Keratinocyte (primary cell): ENCODE measurements around the gene ATF7. TPM values are rescaled to one million over a fixed set of nuclear protein-coding genes. Genes with fewer than 3 reads are reported as not detected.

ENCODE experiments used
- DNase-seq: peaks from one replicate; pipeline ENCODE4 v3.0.0-alpha.2; 2011; ENCODE audit warnings: low read depth, missing footprints, low spot score
- FAIRE-seq: peaks from 2 replicates; lab custom pipeline; 2011; peaks lifted over from hg19 to GRCh38; lab: Jason Lieb, UNC
- H2AFZ ChIP-seq: 2 replicates; pipeline ENCODE4 v1.6.0; 2012; ENCODE audit warnings: low read length, control low read depth, inconsistent platforms; ENCODE audit not compliant: control insufficient read depth
- H3K27ac ChIP-seq: 2 replicates; pipeline ENCODE4 v1.5.1; 2011; ENCODE audit warnings: low read length; ENCODE audit not compliant: control insufficient read depth, insufficient read depth
- H3K27me3 ChIP-seq: 3 replicates; pipeline ENCODE4 v1.6.0; 2011; ENCODE audit warnings: low read length; ENCODE audit not compliant: control insufficient read depth, insufficient read depth; ENCODE audit errors: extremely low read depth
- H3K36me3 ChIP-seq, 2 experiments: 2 replicates in 1 of 2; 3 replicates in 1 of 2; pipeline ENCODE4 v1.5.1; 2011; ENCODE audit warnings: low read length in 2 of 2, mild to moderate bottlenecking in 1 of 2; ENCODE audit not compliant: control insufficient read depth in 2 of 2, insufficient read depth in 2 of 2; ENCODE audit errors: extremely low read depth in 1 of 2
- H3K4me1 ChIP-seq: 3 replicates; pipeline ENCODE4 v1.5.1; 2011; ENCODE audit warnings: low read length; ENCODE audit not compliant: control insufficient read depth, insufficient read depth; ENCODE audit errors: extremely low read depth
- H3K4me2 ChIP-seq: 3 replicates; pipeline ENCODE4 v1.6.0; 2011; ENCODE audit warnings: low read depth, low read length; ENCODE audit not compliant: control insufficient read depth, insufficient read depth; ENCODE audit errors: extremely low read depth
- H3K4me3 ChIP-seq, 3 experiments: fragments of 200-600 bp in 1 of 3; sonication (generic) in 1 of 3; 2 replicates in 2 of 3; 3 replicates in 1 of 3; pipeline ENCODE4 v1.5.1; 2011 to 2016; ENCODE audit warnings: low read length in 3 of 3, mild to moderate bottlenecking in 3 of 3, control low read depth in 2 of 3, inconsistent platforms in 1 of 3, low read depth in 1 of 3, mixed read lengths in 1 of 3, mixed run types in 1 of 3, moderate library complexity in 1 of 3; ENCODE audit not compliant: control insufficient read depth in 2 of 3, insufficient read depth in 2 of 3; ENCODE audit errors: extremely low read depth in 1 of 3
- H3K79me2 ChIP-seq: 2 replicates; pipeline ENCODE4 v1.6.0; 2012; ENCODE audit warnings: low read length; ENCODE audit not compliant: control insufficient read depth, insufficient read depth
- H3K9ac ChIP-seq: 3 replicates; pipeline ENCODE4 v1.6.0; 2011; ENCODE audit warnings: low read length; ENCODE audit not compliant: control insufficient read depth, insufficient read depth; ENCODE audit errors: extremely low read depth
- H3K9me1 ChIP-seq: 3 replicates; pipeline ENCODE4 v1.6.0; 2011; ENCODE audit warnings: low read length; ENCODE audit not compliant: control insufficient read depth, insufficient read depth; ENCODE audit errors: extremely low read depth
- H3K9me3 ChIP-seq: 2 replicates; pipeline ENCODE4 v1.5.1; 2012; ENCODE audit warnings: low read depth, low read length; ENCODE audit not compliant: control insufficient read depth
- H4K20me1 ChIP-seq: 3 replicates; pipeline ENCODE4 v1.6.0; 2011; ENCODE audit warnings: low read length; ENCODE audit not compliant: control insufficient read depth, insufficient read depth; ENCODE audit errors: extremely low read depth
- EZH2 ChIP-seq: IDR thresholded peaks from one replicate; pipeline ENCODE4 v1.6.1; 2012; ENCODE audit warnings: inconsistent platforms, mild to moderate bottlenecking, low read length, moderate library complexity
- dilution Hi-C: fragments of 300-500 bp; cut with MboI; formaldehyde crosslinking; loops from one replicate; pipeline ENCODE4 v1.7.0; 2020; ENCODE audit warnings: low sequenced_read_pairs; ENCODE audit not compliant: extremely low pct_ligation_motif_present
- polyA plus RNA-seq, 5 experiments: library from polyadenylated mRNA; depleted of rRNA in 3 of 5; stranded (reverse) in 3 of 5; stranded (forward) in 1 of 5; unstranded in 1 of 5; fragments of >200 nt; gene quantifications; 1 replicate in 1 of 5; 2 replicates in 3 of 5; 3 replicates in 1 of 5; pipeline versions ENCODE4 v1.2.1 to v1.2.3, GENCODE V29; 2011 to 2012; ENCODE audit warnings: missing spikeins in 2 of 5, low read depth in 1 of 5, low replicate concordance in 1 of 5
- TF ChIP-seq, protein P1 (sequence below), 3 experiments: IDR thresholded peaks in 1 of 3; conservative IDR thresholded peaks in 1 of 3; optimal IDR thresholded peaks in 1 of 3; 2 replicates in 2 of 3; 3 replicates in 1 of 3; pipeline versions ENCODE3 to v1.5.1; 2011; ENCODE audit warnings: low read length in 3 of 3, mild to moderate bottlenecking in 3 of 3, moderate library complexity in 2 of 3, control low read depth in 1 of 3, inconsistent platforms in 1 of 3; ENCODE audit not compliant: insufficient read depth in 2 of 3; ENCODE audit errors: extremely low read depth in 1 of 3

Gene ATF7
- polyA plus RNA-seq, 1 donor (not counting 4 experiments of a cell fraction or from before 2014, with no cell fraction given) = 16.3 TPM

DNA sequence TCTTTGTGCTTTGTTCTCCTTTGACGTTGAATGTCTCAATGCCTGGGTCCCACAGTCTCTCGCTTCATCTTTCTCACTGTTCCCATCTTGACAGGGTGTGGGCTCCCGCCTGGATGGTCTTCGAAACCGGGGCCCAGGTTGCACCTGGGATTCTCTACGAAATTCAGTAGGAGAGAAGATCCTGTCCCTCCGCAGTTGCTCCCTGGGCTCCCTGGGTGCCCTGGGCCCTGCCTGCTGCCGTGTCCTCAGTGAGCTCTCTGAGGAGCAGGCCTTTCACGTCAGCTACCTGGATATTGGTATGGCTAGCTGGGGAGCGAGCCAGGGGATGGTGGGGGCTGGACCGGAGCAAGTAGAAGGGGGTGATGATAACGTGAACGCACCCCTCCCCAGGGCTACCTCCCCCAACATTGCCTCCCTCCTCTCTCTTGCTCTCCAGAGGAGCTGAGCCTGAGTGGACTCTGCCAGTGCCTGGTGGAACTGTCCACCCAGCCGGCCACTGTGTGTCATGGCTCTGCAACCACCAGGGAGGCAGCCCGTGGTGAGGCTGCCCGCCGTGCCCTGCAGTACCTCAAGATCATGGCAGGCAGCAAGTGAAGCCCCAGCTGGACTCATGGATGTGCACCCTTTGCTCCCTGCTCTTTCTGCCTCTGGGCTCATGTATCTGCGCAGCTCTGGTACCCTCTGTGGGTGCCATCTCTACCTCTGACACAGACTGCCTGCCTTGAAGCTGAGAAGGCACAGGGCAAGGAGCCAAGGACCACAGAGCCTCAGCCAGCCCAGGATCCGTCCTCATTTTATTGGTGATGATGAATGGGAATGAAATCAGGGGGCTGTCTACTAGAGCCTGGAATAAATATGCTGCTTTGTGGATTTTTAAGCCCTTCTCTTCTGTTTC lies 120.4 kb downstream of the ATF7 start:
- Histone ChIP-seq H3K4me1 (peaks cover 10% of the 10 kb centered on the region), H4K20me1 (no peaks in the 10 kb centered on the region), H3K4me2 (no peak overlapping the region), H3K27ac (no peak overlapping the region), H3K9me1 (no peaks in the 10 kb centered on the region), H3K9me3 (no peaks in the 10 kb centered on the region), H3K4me3 (no peak overlapping the region), H3K9ac (no peak overlapping the region), H3K79me2 (peaks cover 11% of the 10 kb centered on the region), H3K36me3 (peaks cover 23 to 24% of the 10 kb centered on the region in 2 experiments), H2AFZ (no peak overlapping the region), H3K27me3 (no peaks in the 10 kb centered on the region)
- no peak for TF ChIP-seq EZH2
- TF ChIP-seq, protein P1, sequence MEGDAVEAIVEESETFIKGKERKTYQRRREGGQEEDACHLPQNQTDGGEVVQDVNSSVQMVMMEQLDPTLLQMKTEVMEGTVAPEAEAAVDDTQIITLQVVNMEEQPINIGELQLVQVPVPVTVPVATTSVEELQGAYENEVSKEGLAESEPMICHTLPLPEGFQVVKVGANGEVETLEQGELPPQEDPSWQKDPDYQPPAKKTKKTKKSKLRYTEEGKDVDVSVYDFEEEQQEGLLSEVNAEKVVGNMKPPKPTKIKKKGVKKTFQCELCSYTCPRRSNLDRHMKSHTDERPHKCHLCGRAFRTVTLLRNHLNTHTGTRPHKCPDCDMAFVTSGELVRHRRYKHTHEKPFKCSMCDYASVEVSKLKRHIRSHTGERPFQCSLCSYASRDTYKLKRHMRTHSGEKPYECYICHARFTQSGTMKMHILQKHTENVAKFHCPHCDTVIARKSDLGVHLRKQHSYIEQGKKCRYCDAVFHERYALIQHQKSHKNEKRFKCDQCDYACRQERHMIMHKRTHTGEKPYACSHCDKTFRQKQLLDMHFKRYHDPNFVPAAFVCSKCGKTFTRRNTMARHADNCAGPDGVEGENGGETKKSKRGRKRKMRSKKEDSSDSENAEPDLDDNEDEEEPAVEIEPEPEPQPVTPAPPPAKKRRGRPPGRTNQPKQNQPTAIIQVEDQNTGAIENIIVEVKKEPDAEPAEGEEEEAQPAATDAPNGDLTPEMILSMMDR (optimal IDR thresholded peaks at IDR 0.05 in 1 of 3, IDR thresholded peaks at IDR 0.05 in 1 of 3, conservative IDR thresholded peaks at IDR 0.05 in 1 of 3; ENCODE audit: extremely low read depth in 1 of 3, insufficient read depth in 2 of 3, low read length in 3 of 3) = no peak
- no peak for FAIRE-seq
- no peak for DNase-seq
- dilution Hi-C loops = no loop called here

DNA sequence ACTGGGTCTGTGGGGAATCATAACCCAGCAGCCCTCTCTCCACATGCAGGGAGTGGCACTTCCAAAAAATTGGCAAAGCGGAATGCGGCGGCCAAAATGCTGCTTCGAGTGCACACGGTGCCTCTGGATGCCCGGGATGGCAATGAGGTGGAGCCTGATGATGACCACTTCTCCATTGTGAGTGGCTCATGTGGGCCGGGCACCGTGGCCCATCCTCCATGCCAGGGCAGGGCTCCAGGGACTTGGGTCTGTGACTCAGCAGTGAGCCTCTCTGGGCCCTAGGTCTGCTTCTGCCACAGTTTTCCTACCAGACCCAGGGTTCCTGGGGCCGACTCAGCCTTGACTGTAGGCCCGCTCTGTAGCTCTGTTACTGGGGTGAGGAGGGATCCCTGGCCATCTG lies 121.1 kb downstream of the ATF7 start:
- Histone ChIP-seq H3K4me1 (peaks cover 13% of the 10 kb centered on the region), H3K79me2 (peaks cover 11% of the 10 kb centered on the region), H3K36me3 (peaks cover 23 to 24% of the 10 kb centered on the region in 2 experiments), H3K4me2 (no peak overlapping the region), H3K9me3 (no peaks in the 10 kb centered on the region), H2AFZ (no peak overlapping the region), H3K9me1 (no peaks in the 10 kb centered on the region), H3K27ac (no peak overlapping the region), H3K27me3 (no peaks in the 10 kb centered on the region), H3K4me3 (no peak overlapping the region), H3K9ac (no peak overlapping the region), H4K20me1 (no peaks in the 10 kb centered on the region)
- dilution Hi-C loops = no loop called here
- no peak for TF ChIP-seq EZH2
- TF ChIP-seq, protein P1 (optimal IDR thresholded peaks at IDR 0.05 in 1 of 3, IDR thresholded peaks at IDR 0.05 in 1 of 3, conservative IDR thresholded peaks at IDR 0.05 in 1 of 3; ENCODE audit: extremely low read depth in 1 of 3, insufficient read depth in 2 of 3, low read length in 3 of 3) = no peak
- no peak for FAIRE-seq
- DNase-seq = no peak
